Fibroblast of lung (primary cell): ENCODE data around the gene FOXRED1. TPM values are rescaled to one million over a fixed set of nuclear protein-coding genes. Genes with fewer than 3 reads are reported as not detected.

Experiments
- DNase-seq, 2 donors: peaks; one replicate each; pipeline versions ENCODE4 v3.0.0 to v3.0.0-alpha.2; 2010; ENCODE audit warnings: low read depth in 2 of 2
- H2AFZ ChIP-seq: 2 replicates; pipeline ENCODE4 v1.5.1; 2012; ENCODE audit warnings: low read length, control low read depth, inconsistent platforms
- H3K27ac ChIP-seq: 2 replicates; pipeline ENCODE4 v1.5.1; 2011; ENCODE audit warnings: low read length, control low read depth; ENCODE audit not compliant: insufficient read depth
- H3K27me3 ChIP-seq: 2 replicates; pipeline ENCODE4 v1.5.1; 2011; ENCODE audit warnings: mild to moderate bottlenecking, low read length; ENCODE audit not compliant: control insufficient read depth, insufficient read depth
- H3K36me3 ChIP-seq: 2 replicates; pipeline ENCODE4 v1.5.1; 2011; ENCODE audit warnings: low read length; ENCODE audit not compliant: control insufficient read depth, insufficient read depth
- H3K4me1 ChIP-seq: 2 replicates; pipeline ENCODE4 v1.5.1; 2011; ENCODE audit warnings: low read length; ENCODE audit not compliant: control insufficient read depth, insufficient read depth; ENCODE audit errors: extremely low read depth
- H3K4me2 ChIP-seq: 2 replicates; pipeline ENCODE4 v1.5.1; 2011; ENCODE audit warnings: low read length, control low read depth; ENCODE audit not compliant: insufficient read depth; ENCODE audit errors: extremely low read depth
- H3K4me3 ChIP-seq, 4 experiments: fragments of 200-600 bp in 1 of 4; sonication (generic) in 1 of 4; replicated peaks in 1 of 4; 2 replicates each; pipeline ENCODE4 v1.5.1; 2011 to 2016; ENCODE audit warnings: low read length in 4 of 4, low read depth in 3 of 4, mild to moderate bottlenecking in 3 of 4, control low read depth in 2 of 4, inconsistent platforms in 1 of 4, mixed read lengths in 1 of 4; ENCODE audit not compliant: insufficient read depth in 1 of 4; ENCODE audit errors: control extremely low read depth in 1 of 4
- H3K79me2 ChIP-seq: 2 replicates; pipeline ENCODE4 v1.5.1; 2012; ENCODE audit warnings: mild to moderate bottlenecking, low read length, inconsistent platforms; ENCODE audit not compliant: control insufficient read depth, insufficient read depth
- H3K9ac ChIP-seq: 2 replicates; pipeline ENCODE4 v1.5.1; 2011; ENCODE audit warnings: mild to moderate bottlenecking, low read length, control low read depth; ENCODE audit not compliant: insufficient read depth
- H3K9me3 ChIP-seq: 2 replicates; pipeline ENCODE4 v1.5.1; 2012; ENCODE audit warnings: low read depth, low read length; ENCODE audit not compliant: control insufficient read depth, insufficient read depth
- H4K20me1 ChIP-seq: 2 replicates; pipeline ENCODE4 v1.5.1; 2011; ENCODE audit warnings: low read length; ENCODE audit not compliant: control insufficient read depth, insufficient read depth; ENCODE audit errors: extremely low read depth
- CTCF ChIP-seq, 2 donors: IDR thresholded peaks in 1 of 2; conservative IDR thresholded peaks in 1 of 2; 1 replicate in 1 of 2; 2 replicates in 1 of 2; pipeline ENCODE4 v1.5.1; 2011 to 2012; ENCODE audit warnings: low read length in 2 of 2, control low read depth in 1 of 2, inconsistent platforms in 1 of 2, low read depth in 1 of 2, mild to moderate bottlenecking in 1 of 2
- EZH2 ChIP-seq: IDR thresholded peaks from 2 replicates; pipeline ENCODE4 v1.5.1; 2012; ENCODE audit warnings: low read length, control low read depth, mild to moderate bottlenecking; ENCODE audit errors: missing control alignments
- polyA plus RNA-seq, 2 donors: library from polyadenylated mRNA; depleted of rRNA in 1 of 2; stranded (reverse) in 1 of 2; unstranded in 1 of 2; fragments of >200 nt; gene quantifications; 2 replicates each; pipeline ENCODE4 v1.2.1, GENCODE V29; 2011 to 2012; ENCODE audit warnings: missing spikeins in 1 of 2
- total RNA-seq: library from RNA; depleted of rRNA; stranded (reverse); fragments of >200 nt; gene quantifications from 2 replicates; pipeline ENCODE4 v1.2.1, GENCODE V29; 2014

The FOXRED1 gene
- total and polyA plus RNA-seq, 2 donors (not counting 1 experiment from before 2014, with no cell fraction given): 8.6 to 8.8 TPM

- Histone ChIP-seq H3K4me3 (no peak overlapping the region), H3K4me1 (no peaks in the 10 kb centered on the region), H3K27me3 (no peaks in the 10 kb centered on the region), H3K36me3 (peaks cover 3% of the 10 kb centered on the region), H3K4me2 (no peak overlapping the region), H3K9ac (no peak overlapping the region), H2AFZ (no peak overlapping the region), H3K79me2 (no peaks in the 10 kb centered on the region), H3K27ac (no peak overlapping the region), H4K20me1 (no peaks in the 10 kb centered on the region), H3K9me3 (no peaks in the 10 kb centered on the region)
- TF ChIP-seq EZH2: no peak
- peak; percentile 90 to 95 for TF ChIP-seq CTCF (conservative IDR thresholded peaks at IDR 0.05 in 1 of 2, IDR thresholded peaks at IDR 0.05 in 1 of 2; ENCODE audit: low read depth in 1 of 2, low read length in 2 of 2)
- peak; percentile 58 to 77 for DNase-seq
These were observed 41.4 kb downstream of the FOXRED1 start for GRCh38 chr11:126310200-126310991.

- DNase-seq: peak in 1 of 2 donors; percentile 9
- no peaks in the 10 kb centered on the region for H4K20me1 ChIP-seq
These were observed 42.0 kb downstream of the FOXRED1 start for GRCh38 chr11:126310992-126311310.

More at GRCh38 chr11:126310992-126311310, 42.0 kb downstream of the FOXRED1 start:
- no peaks in the 10 kb centered on the region for H3K9me3 ChIP-seq
- peaks cover 3% of the 10 kb centered on the region for H3K36me3 ChIP-seq
- H3K27ac ChIP-seq: no peak overlapping the region
- no peaks in the 10 kb centered on the region for H3K79me2 ChIP-seq
- H3K4me1 ChIP-seq: no peaks in the 10 kb centered on the region
- no peak overlapping the region for H3K9ac ChIP-seq
- no peak overlapping the region for H3K4me3 ChIP-seq
- H3K27me3 ChIP-seq: no peaks in the 10 kb centered on the region
- TF ChIP-seq CTCF (conservative IDR thresholded peaks at IDR 0.05 in 1 of 2, IDR thresholded peaks at IDR 0.05 in 1 of 2; ENCODE audit: low read depth in 1 of 2, low read length in 2 of 2) (no peak), EZH2 (no peak)
- no peak overlapping the region for H3K4me2 ChIP-seq
- no peak overlapping the region for H2AFZ ChIP-seq
